IMR-90 (cell line): ENCODE data around the gene AQP12B. TPM values are rescaled to one million over a fixed set of nuclear protein-coding genes. Genes with fewer than 3 reads are reported as not detected.

Source experiments
- ATAC-seq: fragments of 200-7000 bp; cut with Tn5 transposase; 2 replicates; pipeline ENCODE4 v1.9.1; 2020; ENCODE audit warnings: low read depth, mild to moderate bottlenecking, moderate library complexity
- BruUV-seq: library from RNA; stranded (reverse); fragments of 400-500 nt; replicated peaks from 2 replicates; lab custom pipeline; 2021; lab: Mats Ljungman, UMichigan
- CTCF ChIA-PET: fragments of 300-600 bp; formaldehyde crosslinking; extraction: SDS; loops from one replicate; lab custom pipeline; 2021; ENCODE audit warnings: antibody characterized with exemption; lab: Yijun Ruan, JAX
- POLR2A ChIA-PET: fragments of 300-600 bp; sonication (Branson Sonifier 250); formaldehyde crosslinking; loops from one replicate; lab custom pipeline; 2022; ENCODE audit warnings: antibody characterized with exemption; ENCODE audit not compliant: unreplicated experiment; lab: Charles Lee
- DNase-seq: peaks from one replicate; pipeline ENCODE4 v3.0.0; 2013
- H2AFZ ChIP-seq: replicated peaks from 2 replicates; pipeline ENCODE3; 2013; ENCODE audit warnings: low read length, mild to moderate bottlenecking; ENCODE audit not compliant: poor library complexity
- H2AK5ac ChIP-seq: 2 replicates; pipeline ENCODE4 v1.6.1; 2013; ENCODE audit warnings: low read depth, low read length, inconsistent platforms
- H2AK9ac ChIP-seq: replicated peaks from 2 replicates; pipeline ENCODE3; 2013; ENCODE audit warnings: mild to moderate bottlenecking, low read depth, low read length, moderate library complexity; ENCODE audit not compliant: poor library complexity
- H2BK120ac ChIP-seq: 2 replicates; pipeline ENCODE4 v1.6.1; 2013; ENCODE audit warnings: low read depth, low read length, inconsistent platforms
- H2BK15ac ChIP-seq: 3 replicates; pipeline ENCODE4 v1.6.1; 2013; ENCODE audit warnings: low read depth, low read length, inconsistent platforms
- H2BK20ac ChIP-seq: 2 replicates; pipeline ENCODE4 v1.6.1; 2013; ENCODE audit warnings: low read depth, mild to moderate bottlenecking, inconsistent platforms, low read length, moderate library complexity
- H2BK5ac ChIP-seq: 2 replicates; pipeline ENCODE4 v1.6.1; 2013; ENCODE audit warnings: mild to moderate bottlenecking, low read depth, low read length, inconsistent platforms; ENCODE audit not compliant: poor library complexity, severe bottlenecking
- H3K14ac ChIP-seq: replicated peaks from 2 replicates; pipeline ENCODE4 v1.6.1; 2013; ENCODE audit warnings: low read depth, low read length, inconsistent platforms
- H3K18ac ChIP-seq: 2 replicates; pipeline ENCODE4 v1.6.1; 2013; ENCODE audit warnings: low read depth, low read length, control low read depth
- H3K23ac ChIP-seq: 2 replicates; pipeline ENCODE4 v1.6.1; 2013; ENCODE audit warnings: low read depth, low read length, inconsistent platforms
- H3K27ac ChIP-seq: 2 replicates; pipeline ENCODE4 v1.5.1; 2013; ENCODE audit warnings: mild to moderate bottlenecking, control low read depth, low read length; ENCODE audit not compliant: insufficient read depth
- H3K27me3 ChIP-seq: 2 replicates; pipeline ENCODE4 v1.6.1; 2013; ENCODE audit warnings: low read length; ENCODE audit not compliant: control insufficient read depth, insufficient read depth
- H3K36me3 ChIP-seq: 2 replicates; pipeline ENCODE4 v1.6.1; 2013; ENCODE audit warnings: low read length, mixed read lengths; ENCODE audit not compliant: control insufficient read depth, insufficient read depth
- H3K4ac ChIP-seq: 2 replicates; pipeline ENCODE4 v1.6.1; 2013; ENCODE audit warnings: low read depth, low read length, inconsistent platforms
- H3K4me1 ChIP-seq: 2 replicates; pipeline ENCODE4 v1.6.1; 2013; ENCODE audit warnings: low read length, mixed read lengths; ENCODE audit not compliant: control insufficient read depth, insufficient read depth
- H3K4me2 ChIP-seq: 2 replicates; pipeline ENCODE4 v1.6.1; 2013; ENCODE audit warnings: low read depth, mild to moderate bottlenecking, control low read depth, low read length, moderate library complexity
- H3K4me3 ChIP-seq: 2 replicates; pipeline ENCODE4 v1.5.1; 2013; ENCODE audit warnings: low read depth, mild to moderate bottlenecking, control low read depth, low read length, moderate library complexity; ENCODE audit not compliant: insufficient read depth
- H3K56ac ChIP-seq: 2 replicates; pipeline ENCODE4 v1.6.1; 2013; ENCODE audit warnings: low read length, inconsistent platforms; ENCODE audit not compliant: insufficient read depth; ENCODE audit errors: extremely low read depth
- H3K79me1 ChIP-seq, 2 experiments: 2 replicates each; pipeline ENCODE4 v1.6.1; 2013; ENCODE audit warnings: low read length in 2 of 2, inconsistent platforms in 1 of 2, low read depth in 1 of 2
- H3K9ac ChIP-seq: 2 replicates; pipeline ENCODE4 v1.6.1; 2013; ENCODE audit warnings: low read depth, low read length, control low read depth
- H3K9me1 ChIP-seq: 2 replicates; pipeline ENCODE4 v1.6.1; 2013; ENCODE audit warnings: low read length, inconsistent platforms; ENCODE audit not compliant: insufficient read depth
- H3K9me3 ChIP-seq: 2 replicates; pipeline ENCODE4 v1.6.1; 2013; ENCODE audit warnings: low read length; ENCODE audit not compliant: control insufficient read depth, insufficient read depth
- H4K20me1 ChIP-seq: 2 replicates; pipeline ENCODE4 v1.6.1; 2013; ENCODE audit warnings: low read length, inconsistent platforms; ENCODE audit not compliant: insufficient read depth
- H4K5ac ChIP-seq: 2 replicates; pipeline ENCODE4 v1.6.1; 2013; ENCODE audit warnings: mild to moderate bottlenecking, low read depth, low read length, control low read depth
- H4K8ac ChIP-seq, 2 experiments: 2 replicates each; pipeline ENCODE4 v1.6.1; 2013; ENCODE audit warnings: low read depth in 2 of 2, low read length in 2 of 2, control low read depth in 1 of 2, inconsistent platforms in 1 of 2
- H4K91ac ChIP-seq: 2 replicates; pipeline ENCODE4 v1.6.1; 2013; ENCODE audit warnings: low read depth, low read length, inconsistent platforms; ENCODE audit not compliant: insufficient read depth
- CEBPB ChIP-seq: IDR thresholded peaks from 2 replicates; pipeline ENCODE4 v1.6.1; 2012; ENCODE audit warnings: low read depth, low read length, improper control_type of control experiment
- MAFK ChIP-seq: IDR thresholded peaks from 2 replicates; pipeline ENCODE4 v1.6.1; 2012; ENCODE audit warnings: low read depth, low read length, improper control_type of control experiment
- MAZ ChIP-seq: IDR thresholded peaks from 2 replicates; pipeline ENCODE4 v1.6.1; 2012; ENCODE audit warnings: low read depth, mild to moderate bottlenecking, low read length, improper control_type of control experiment, moderate library complexity, borderline replicate concordance
- MXI1 ChIP-seq: IDR thresholded peaks from 2 replicates; pipeline ENCODE4 v1.6.1; 2012; ENCODE audit warnings: low read depth, mild to moderate bottlenecking, low read length, moderate library complexity, borderline replicate concordance
- POLR2A ChIP-seq: IDR thresholded peaks from 2 replicates; pipeline ENCODE4 v1.6.1; 2012; ENCODE audit warnings: mild to moderate bottlenecking, low read depth, low read length
- RAD21 ChIP-seq: IDR thresholded peaks from 2 replicates; pipeline ENCODE4 v1.6.1; 2012; ENCODE audit warnings: low read length, improper control_type of control experiment
- RCOR1 ChIP-seq: IDR thresholded peaks from 2 replicates; pipeline ENCODE4 v1.6.1; 2012; ENCODE audit warnings: mild to moderate bottlenecking, low read length, improper control_type of control experiment; ENCODE audit not compliant: insufficient replicate concordance
- WGBS, 2 experiments: methylation state at CpG; one replicate each; pipeline versions ENCODE4 v1.1.5 to v1.1.7; 2013; ENCODE audit warnings: missing lambda C conversion rate in 2 of 2; ENCODE audit not compliant: insufficient read length in 1 of 2; ENCODE audit errors: extremely low coverage in 2 of 2; 5-methylcytosine and 5-hydroxymethylcytosine counted together
- dilution Hi-C: fragments of 300-500 bp; cut with HindIII; formaldehyde crosslinking; loops from one replicate; pipeline ENCODE4 v1.14.3; 2018; ENCODE audit warnings: low sequenced_read_pairs; ENCODE audit not compliant: unreplicated experiment
- in situ Hi-C: fragments of 300-500 bp; cut with MboI; formaldehyde crosslinking; loops from 3 replicates; pipeline ENCODE4 v1.14.3; 2019; ENCODE audit warnings: low sequenced_read_pairs, inconsistent platforms, mixed read lengths
- intact Hi-C: fragments of 100-400 bp; cut with micrococcal nuclease; formaldehyde crosslinking; loops from 2 replicates; pipeline ENCODE4 v1.10.0; 2022
- polyA plus RNA-seq, 3 experiments: library from polyadenylated mRNA; depleted of rRNA; stranded (reverse); fragments of >200 nt; gene quantifications; 2 replicates each; pipeline ENCODE4 v1.2.3, GENCODE V29; 2012; ENCODE audit warnings: low replicate concordance in 1 of 3
- total RNA-seq: library from RNA; depleted of rRNA; stranded (reverse); fragments of >200 nt; gene quantifications from 2 replicates; pipeline ENCODE4 v1.2.3, GENCODE V29; 2012
- TF ChIP-seq, protein P1 (sequence below): conservative IDR thresholded peaks from 2 replicates; pipeline ENCODE4 v1.5.1; 2012; ENCODE audit warnings: mild to moderate bottlenecking, low read depth, low read length, improper control_type of control experiment
- TF ChIP-seq, protein P2 (sequence below): fragments of 150-350 bp; IDR thresholded peaks from 2 replicates; pipeline ENCODE4 v1.6.1; 2016; ENCODE audit warnings: low read depth, mild to moderate bottlenecking, low read length, moderate library complexity, borderline replicate concordance

Gene AQP12B
- total and polyA plus RNA-seq, 2 of the 4 experiments (the other 2 are of a cell fraction): not detected

DNA sequence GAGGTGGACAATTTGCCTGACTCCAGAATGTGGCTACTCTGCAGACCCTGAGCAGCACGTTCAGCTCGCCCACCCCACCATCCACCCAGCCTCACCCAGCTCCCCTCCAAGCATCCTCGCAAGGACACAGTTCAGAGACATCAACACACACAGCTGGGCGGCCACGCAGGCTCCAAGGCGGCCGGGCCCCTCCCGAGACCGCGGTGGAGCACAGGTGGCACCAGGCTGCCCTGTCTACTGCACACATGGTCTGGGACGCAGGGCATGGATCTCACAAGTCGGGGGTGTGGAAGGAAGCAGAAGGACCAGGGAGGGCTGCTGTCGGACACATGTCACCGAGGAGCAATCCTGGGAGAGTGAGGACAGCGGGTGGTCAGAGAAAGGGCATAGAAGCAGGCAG, 45.2 kb upstream of the AQP12B start:
- no peak overlapping the region for H3K27ac ChIP-seq
- H3K4me1 ChIP-seq: no peaks in the 10 kb centered on the region; the same call in 1 of the 2 replicates
- 54% methylated on average over 5 of the region's 15 CpGs; no CpG with 5 or more reads in 1 of the 2 experiments for WGBS, 2 experiments
- no peak for ATAC-seq
- H2BK20ac ChIP-seq: no peak overlapping the region
- TF ChIP-seq, protein P1, sequence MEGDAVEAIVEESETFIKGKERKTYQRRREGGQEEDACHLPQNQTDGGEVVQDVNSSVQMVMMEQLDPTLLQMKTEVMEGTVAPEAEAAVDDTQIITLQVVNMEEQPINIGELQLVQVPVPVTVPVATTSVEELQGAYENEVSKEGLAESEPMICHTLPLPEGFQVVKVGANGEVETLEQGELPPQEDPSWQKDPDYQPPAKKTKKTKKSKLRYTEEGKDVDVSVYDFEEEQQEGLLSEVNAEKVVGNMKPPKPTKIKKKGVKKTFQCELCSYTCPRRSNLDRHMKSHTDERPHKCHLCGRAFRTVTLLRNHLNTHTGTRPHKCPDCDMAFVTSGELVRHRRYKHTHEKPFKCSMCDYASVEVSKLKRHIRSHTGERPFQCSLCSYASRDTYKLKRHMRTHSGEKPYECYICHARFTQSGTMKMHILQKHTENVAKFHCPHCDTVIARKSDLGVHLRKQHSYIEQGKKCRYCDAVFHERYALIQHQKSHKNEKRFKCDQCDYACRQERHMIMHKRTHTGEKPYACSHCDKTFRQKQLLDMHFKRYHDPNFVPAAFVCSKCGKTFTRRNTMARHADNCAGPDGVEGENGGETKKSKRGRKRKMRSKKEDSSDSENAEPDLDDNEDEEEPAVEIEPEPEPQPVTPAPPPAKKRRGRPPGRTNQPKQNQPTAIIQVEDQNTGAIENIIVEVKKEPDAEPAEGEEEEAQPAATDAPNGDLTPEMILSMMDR: no peak
- TF ChIP-seq MXI1 (no peak), POLR2A (no peak), CEBPB (no peak), MAZ (no peak), RAD21 (no peak), RCOR1 (no peak), MAFK (no peak)
- TF ChIP-seq, protein P2, sequence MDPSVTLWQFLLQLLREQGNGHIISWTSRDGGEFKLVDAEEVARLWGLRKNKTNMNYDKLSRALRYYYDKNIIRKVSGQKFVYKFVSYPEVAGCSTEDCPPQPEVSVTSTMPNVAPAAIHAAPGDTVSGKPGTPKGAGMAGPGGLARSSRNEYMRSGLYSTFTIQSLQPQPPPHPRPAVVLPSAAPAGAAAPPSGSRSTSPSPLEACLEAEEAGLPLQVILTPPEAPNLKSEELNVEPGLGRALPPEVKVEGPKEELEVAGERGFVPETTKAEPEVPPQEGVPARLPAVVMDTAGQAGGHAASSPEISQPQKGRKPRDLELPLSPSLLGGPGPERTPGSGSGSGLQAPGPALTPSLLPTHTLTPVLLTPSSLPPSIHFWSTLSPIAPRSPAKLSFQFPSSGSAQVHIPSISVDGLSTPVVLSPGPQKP: no peak
- no peak overlapping the region for H3K56ac ChIP-seq
- H2AFZ ChIP-seq: no peak overlapping the region
- no peaks in the 10 kb centered on the region for H3K79me1 ChIP-seq
- ChIA-PET CTCF (no interaction called here), POLR2A (no interaction called here)
- dilution Hi-C loops (no loop called here), intact Hi-C loops (no loop called here), in situ Hi-C loops (no loop called here)
- no peak overlapping the region for H3K4ac ChIP-seq
- H3K9me3 ChIP-seq: no peaks in the 10 kb centered on the region
- no peak overlapping the region for H4K91ac ChIP-seq
- H4K8ac ChIP-seq: no peak overlapping the region
- H3K23ac ChIP-seq: no peak overlapping the region
- H4K5ac ChIP-seq: no peak overlapping the region
- no peak overlapping the region for H2AK9ac ChIP-seq
- no peak for DNase-seq
- H2BK15ac ChIP-seq: no peak overlapping the region
- H3K9ac ChIP-seq: no peak overlapping the region
- no peak overlapping the region for H3K4me3 ChIP-seq
- peaks cover 33% of the 10 kb centered on the region for H3K27me3 ChIP-seq
- H4K20me1 ChIP-seq: no peaks in the 10 kb centered on the region; the same call in 1 of the 2 replicates
- no peak overlapping the region for H2BK5ac ChIP-seq
- no peak overlapping the region for H3K4me2 ChIP-seq
- BruUV-seq: no TSS peak
- no peak overlapping the region for H3K18ac ChIP-seq
- no peaks in the 10 kb centered on the region for H3K36me3 ChIP-seq
- H3K14ac ChIP-seq: no peak overlapping the region
- H2BK120ac ChIP-seq: no peak overlapping the region
- H2AK5ac ChIP-seq: no peak overlapping the region
- H3K9me1 ChIP-seq: no peaks in the 10 kb centered on the region
